GDM1 (cell line): ENCODE data around the gene PRSS27.

Experiments
- DNase-seq: peaks from one replicate; lab custom pipeline; 2025; lab: John Stamatoyannopoulos, UW

Gene PRSS27

DNA sequence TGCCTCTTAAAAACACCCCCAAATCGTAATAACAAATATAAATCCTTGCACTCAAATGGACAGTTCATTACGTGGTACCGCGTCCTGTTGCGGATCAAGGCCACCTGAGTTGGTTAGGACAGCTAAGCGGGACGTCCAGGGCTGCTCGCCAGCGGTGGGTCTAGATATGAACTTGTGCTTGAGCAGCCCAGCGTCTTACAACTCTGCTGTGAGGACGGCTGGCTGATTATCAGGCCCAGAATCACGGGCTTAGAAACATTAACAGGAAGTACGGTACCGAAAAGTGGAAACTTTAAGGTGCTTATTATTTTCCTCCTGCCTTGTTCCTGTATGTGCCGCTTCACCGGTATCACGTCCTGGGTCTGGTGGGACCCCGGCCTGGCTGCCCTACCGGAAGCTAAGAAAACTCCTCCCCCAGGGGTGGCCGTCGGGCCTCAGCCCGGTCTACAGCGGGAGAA lies 31.6 kb upstream of the PRSS27 start:
- DNase-seq = peak; percentile 78

- no peak for DNase-seq
Measured at GRCh38 chr16:2749936-2750335, 29.9 kb upstream of the PRSS27 start.

GRCh38 chr16:2749476-2749875 lies 29.5 kb upstream of the PRSS27 start:
- no peak for DNase-seq

GRCh38 chr16:2748757-2749455 lies 28.9 kb upstream of the PRSS27 start:
- no peak for DNase-seq

- no peak for DNase-seq
Measured at GRCh38 chr16:2745961-2746360, 25.9 kb upstream of the PRSS27 start.

DNA sequence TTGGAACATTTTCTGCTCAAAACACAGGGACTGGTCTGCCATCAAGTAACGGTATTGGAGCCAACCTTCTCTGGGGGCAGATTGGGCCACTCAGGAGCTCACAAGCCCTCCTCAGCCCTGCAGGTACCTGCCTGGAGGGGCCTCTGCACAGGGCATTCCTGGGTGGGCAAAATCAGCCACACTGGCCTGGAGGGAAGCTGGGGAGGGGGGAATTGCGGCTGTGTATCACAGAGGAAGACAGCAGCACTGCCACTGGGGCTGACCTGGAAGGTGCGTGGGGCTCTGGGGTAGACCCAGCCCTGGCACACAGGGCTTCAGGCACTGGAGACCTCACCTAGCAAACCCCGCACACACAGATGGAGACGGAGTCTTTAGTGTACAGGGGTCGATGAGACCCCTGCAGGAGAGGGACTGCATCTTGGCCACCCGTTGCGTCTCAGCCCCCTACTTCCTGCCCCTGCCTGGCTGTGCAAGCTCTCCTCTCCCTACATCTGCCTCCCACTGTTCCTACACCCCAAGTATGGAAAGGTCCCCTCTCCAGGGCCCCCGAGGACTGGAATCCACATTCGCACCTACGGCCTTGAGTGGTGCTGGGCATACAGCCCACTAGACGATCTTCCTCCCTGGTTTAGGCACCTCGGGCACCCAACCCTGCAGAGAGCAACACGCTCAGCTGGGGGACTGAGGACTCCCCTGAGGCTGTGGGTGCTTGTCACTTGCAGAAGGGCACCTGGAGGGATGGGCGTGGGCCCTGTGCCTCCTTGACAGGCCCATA lies 25.3 kb upstream of the PRSS27 start:
- no peak for DNase-seq

GRCh38 chr16:2744711-2745110 lies 24.7 kb upstream of the PRSS27 start:
- DNase-seq = no peak

- DNase-seq = no peak
Measured at GRCh38 chr16:2743007-2743810, 23.2 kb upstream of the PRSS27 start.

GRCh38 chr16:2742323-2743006 lies 22.4 kb upstream of the PRSS27 start:
- no peak for DNase-seq

- no peak for DNase-seq
Measured at GRCh38 chr16:2741168-2741567, 21.1 kb upstream of the PRSS27 start.

DNA sequence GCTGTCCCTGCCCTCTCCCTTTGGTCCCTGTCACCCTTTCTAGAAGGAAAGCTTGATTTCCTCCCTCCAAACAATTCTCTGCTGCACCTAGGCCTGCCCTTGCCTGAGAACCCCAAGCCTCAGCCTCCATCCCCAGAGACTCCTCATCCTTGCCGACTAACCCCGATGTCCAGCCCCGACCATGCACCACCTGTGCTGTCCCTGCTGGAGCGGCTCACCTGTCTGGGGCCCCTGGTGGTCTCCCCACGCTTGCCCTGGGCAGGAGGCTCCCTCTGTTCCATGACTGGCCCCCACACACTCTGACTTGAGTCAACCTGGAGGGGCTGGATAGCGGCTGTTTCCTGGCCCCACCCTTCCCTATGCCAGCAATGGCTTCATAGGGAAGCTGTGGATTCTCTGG lies 20.5 kb upstream of the PRSS27 start:
- no peak for DNase-seq

- no peak for DNase-seq
Measured at GRCh38 chr16:2739625-2740430, 19.8 kb upstream of the PRSS27 start.

DNA sequence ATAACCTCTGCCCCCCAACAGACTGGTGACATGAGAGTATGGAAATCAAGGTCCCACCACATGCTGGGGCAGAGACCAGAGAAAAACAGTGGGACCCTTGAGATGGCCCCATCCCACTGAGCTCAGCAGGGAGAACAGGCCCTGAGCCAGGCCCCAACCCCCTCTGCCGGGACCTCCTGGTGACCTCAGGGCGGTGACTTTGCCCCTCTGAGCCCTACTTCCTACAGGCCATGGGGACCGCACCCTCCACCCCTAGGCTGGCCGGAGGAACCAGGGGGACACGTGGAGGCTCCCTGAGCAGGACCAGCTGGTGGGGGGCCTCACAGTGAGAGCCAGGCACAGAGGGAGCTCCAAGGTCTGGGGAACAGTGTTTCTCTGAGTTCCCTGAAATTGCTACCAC lies 18.6 kb upstream of the PRSS27 start:
- no peak for DNase-seq

- no peak for DNase-seq
Measured at GRCh38 chr16:2737895-2738418, 17.9 kb upstream of the PRSS27 start.

DNA sequence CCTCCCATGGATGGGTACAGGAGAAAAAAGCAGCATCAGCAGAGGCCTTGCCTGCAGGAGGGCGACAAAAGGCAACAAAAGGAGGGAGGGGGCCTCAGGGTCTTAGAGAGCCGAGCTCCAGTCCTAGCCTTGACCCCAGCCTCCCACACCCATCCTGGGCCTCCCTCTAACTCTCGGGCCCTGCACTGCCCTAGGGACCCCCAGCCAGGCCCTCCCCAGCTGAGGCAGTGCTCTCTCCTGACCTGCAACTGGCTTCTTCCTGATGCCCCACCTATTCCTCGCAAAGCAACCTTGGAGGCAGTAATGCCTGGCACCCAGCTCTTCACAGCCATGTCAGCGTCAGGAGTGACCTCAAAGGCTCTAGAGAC lies 17.2 kb upstream of the PRSS27 start:
- DNase-seq = no peak

- no peak for DNase-seq
Measured at GRCh38 chr16:2736476-2737237, 16.6 kb upstream of the PRSS27 start.

DNA sequence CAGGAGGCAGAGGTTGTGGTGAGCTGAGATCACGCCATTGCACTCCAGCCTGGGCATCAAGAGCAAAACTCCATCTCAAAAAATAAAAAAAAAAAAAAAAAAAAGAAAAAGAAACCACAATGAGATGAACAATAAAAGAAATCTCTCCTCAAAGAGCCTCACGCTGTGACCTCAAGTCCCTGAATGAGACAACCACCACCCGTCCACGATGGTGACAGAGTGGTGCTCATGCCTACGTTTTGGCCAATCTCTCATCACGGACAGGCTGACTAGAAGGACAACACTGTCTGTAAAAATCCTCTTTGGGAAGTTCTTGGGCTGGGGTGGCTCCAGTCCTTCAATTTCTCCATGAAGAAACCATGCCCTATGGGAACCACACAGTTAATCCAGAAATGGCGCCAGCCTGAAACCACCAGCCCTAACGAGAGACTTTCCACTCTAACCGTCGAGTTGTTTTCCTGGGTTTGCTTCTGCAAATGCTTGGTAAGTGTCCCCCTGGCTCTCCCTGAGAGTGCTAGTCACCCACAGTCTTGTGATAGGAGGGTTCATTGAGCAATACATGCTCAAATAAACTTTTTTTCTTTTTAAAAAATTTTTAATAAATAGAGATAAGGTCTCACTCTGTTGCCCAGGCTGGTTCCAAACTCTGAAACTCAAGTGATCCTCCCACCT lies 15.0 kb upstream of the PRSS27 start:
- DNase-seq = no peak

GRCh38 chr16:2728034-2728433 lies 8.0 kb upstream of the PRSS27 start:
- DNase-seq = no peak

DNA sequence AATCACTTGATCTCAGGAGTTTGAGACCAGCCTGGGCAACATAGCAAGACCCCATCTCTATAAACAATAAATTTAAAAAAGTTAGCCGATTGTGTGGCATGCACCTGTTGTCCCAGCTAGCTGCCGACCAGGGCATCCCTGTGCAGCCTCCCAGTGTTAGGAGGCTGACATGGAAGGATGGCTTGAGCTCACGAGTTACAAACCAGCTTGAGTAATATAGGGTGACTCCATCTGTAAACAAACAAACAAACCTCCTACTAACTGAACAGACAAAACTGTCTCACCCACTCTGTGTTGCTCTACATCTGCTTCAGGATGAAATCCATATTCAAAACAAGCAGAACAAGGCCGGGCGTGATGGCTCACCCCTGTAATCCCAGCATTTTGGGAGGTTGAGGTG lies 6.9 kb upstream of the PRSS27 start:
- DNase-seq = no peak
